GM12878 (cell line): ENCODE results near the gene ADGRF4. TPM values are rescaled to one million over a fixed set of nuclear protein-coding genes. Genes with fewer than 3 reads are reported as not detected.

Source experiments
- ATAC-seq: fragments of 200-7000 bp; cut with Tn5 transposase; 3 replicates; pipeline ENCODE4 v1.9.1; 2020; ENCODE audit warnings: mild to moderate bottlenecking, moderate library complexity
- BruUV-seq: library from RNA; stranded (reverse); fragments of 400-500 nt; replicated peaks from 2 replicates; lab custom pipeline; 2021; lab: Mats Ljungman, UMichigan
- CTCF ChIA-PET: fragments of 300-600 bp; sonication (Branson Sonifier 250); formaldehyde crosslinking; extraction: SDS; loops from one replicate; lab custom pipeline; 2021; ENCODE audit warnings: inconsistent platforms; lab: Yijun Ruan, JAX
- POLR2A ChIA-PET: fragments of 350-600 bp; formaldehyde crosslinking; extraction: SDS; loops from one replicate; lab custom pipeline; 2021; ENCODE audit warnings: inconsistent platforms; lab: Charles Lee
- RAD21 ChIA-PET: fragments of 300-600 bp; sonication (Branson Sonifier 250); formaldehyde crosslinking; loops from one replicate; lab custom pipeline; 2023; ENCODE audit warnings: antibody characterized with exemption; ENCODE audit not compliant: unreplicated experiment; lab: Charles Lee
- SMC1A ChIA-PET: fragments of 300-600 bp; sonication (Branson Sonifier 250); formaldehyde crosslinking; loops from one replicate; lab custom pipeline; 2023; ENCODE audit not compliant: unreplicated experiment, uncharacterized antibody; lab: Charles Lee
- DNase-seq: peaks from one replicate; pipeline ENCODE4 v3.0.0-alpha.2; 2011; ENCODE audit warnings: low read depth, low spot score
- FAIRE-seq: peaks from 3 replicates; lab custom pipeline; 2011; peaks lifted over from hg19 to GRCh38; lab: Jason Lieb, UNC
- H2AFZ ChIP-seq: 2 replicates; pipeline ENCODE4 v1.6.0; 2011; ENCODE audit warnings: low read depth, low read length, control low read depth; ENCODE audit not compliant: control insufficient read depth
- H3K27ac ChIP-seq: 2 replicates; pipeline ENCODE4 v1.5.1; 2011; ENCODE audit warnings: control low read depth; ENCODE audit not compliant: control insufficient read depth, insufficient read depth
- H3K27me3 ChIP-seq, 2 experiments: replicated peaks in 1 of 2; 2 replicates each; pipeline versions ENCODE4 v1.6.0 to v1.6.1; 2011; ENCODE audit warnings: low read length in 1 of 2; ENCODE audit not compliant: control insufficient read depth in 2 of 2, insufficient read depth in 2 of 2
- H3K36me3 ChIP-seq, 2 experiments: 2 replicates each; pipeline ENCODE4 v1.5.1; 2011; ENCODE audit warnings: low read length in 1 of 2; ENCODE audit not compliant: control insufficient read depth in 2 of 2, insufficient read depth in 2 of 2
- H3K4me1 ChIP-seq: 2 replicates; pipeline ENCODE4 v1.6.1; 2011; ENCODE audit warnings: mild to moderate bottlenecking, low read length, moderate library complexity, mixed read lengths; ENCODE audit not compliant: control insufficient read depth, insufficient read depth
- H3K4me2 ChIP-seq: 2 replicates; pipeline ENCODE4 v1.6.0; 2011; ENCODE audit warnings: control low read depth; ENCODE audit not compliant: control insufficient read depth, insufficient read depth
- H3K4me3 ChIP-seq: fragments of 200-600 bp; sonication (generic); 2 replicates; pipeline ENCODE4 v1.5.1; 2016
- H3K79me2 ChIP-seq: 2 replicates; pipeline ENCODE4 v1.6.0; 2011; ENCODE audit warnings: low read length; ENCODE audit not compliant: control insufficient read depth, insufficient read depth
- H3K9ac ChIP-seq: 2 replicates; pipeline ENCODE4 v1.8.0; 2011; ENCODE audit warnings: low read length, control low read depth, mixed read lengths; ENCODE audit not compliant: control insufficient read depth, insufficient read depth
- H3K9me3 ChIP-seq: replicated peaks from 3 replicates; pipeline ENCODE4 v1.5.1; 2011; ENCODE audit warnings: mild to moderate bottlenecking, low read length; ENCODE audit not compliant: control insufficient read depth, insufficient read depth
- H4K20me1 ChIP-seq: 2 replicates; pipeline ENCODE4 v1.6.0; 2011; ENCODE audit not compliant: control insufficient read depth, insufficient read depth
- CEBPZ ChIP-seq: fragments of 150-350 bp; IDR thresholded peaks from 2 replicates; pipeline ENCODE4 v1.6.1; 2016; ENCODE audit warnings: low read depth, low read length
- HDAC2 ChIP-seq: fragments of 200-600 bp; sonication (generic); IDR thresholded peaks from 2 replicates; pipeline ENCODE4 v1.6.1; 2017
- PML ChIP-seq: IDR thresholded peaks from 2 replicates; pipeline ENCODE4 v1.6.1; 2012; ENCODE audit warnings: low read length, inconsistent platforms
- RAD21 ChIP-seq: IDR thresholded peaks from 2 replicates; pipeline ENCODE4 v1.6.1; 2011; ENCODE audit warnings: mild to moderate bottlenecking, low read depth, low read length, moderate library complexity; ENCODE audit not compliant: insufficient read depth
- RB1 ChIP-seq: fragments of 450-650 bp; formaldehyde crosslinking; IDR thresholded peaks from 2 replicates; pipeline ENCODE4 v1.6.1; 2017; ENCODE audit warnings: mild to moderate bottlenecking, borderline replicate concordance
- RBBP5 ChIP-seq: fragments of 200-600 bp; sonication (generic); conservative IDR thresholded peaks from 2 replicates; pipeline ENCODE4 v1.6.1; 2016
- SMAD1 ChIP-seq: fragments of 450-650 bp; IDR thresholded peaks from 2 replicates; pipeline ENCODE4 v1.6.1; 2018; ENCODE audit warnings: mild to moderate bottlenecking, low read depth; ENCODE audit not compliant: partially characterized antibody
- SMAD5 ChIP-seq: IDR thresholded peaks from 2 replicates; pipeline ENCODE4 v1.6.1; 2016; ENCODE audit warnings: antibody characterized with exemption, low read depth
- SMARCA5 ChIP-seq: fragments of 450-650 bp; IDR thresholded peaks from 2 replicates; pipeline ENCODE4 v1.6.1; 2017; ENCODE audit warnings: mild to moderate bottlenecking
- TCF7 ChIP-seq: IDR thresholded peaks from 2 replicates; pipeline ENCODE4 v1.6.1; 2014; ENCODE audit warnings: antibody characterized with exemption, borderline replicate concordance
- ZBED1 ChIP-seq: IDR thresholded peaks from 2 replicates; pipeline ENCODE4 v1.6.1; 2016; ENCODE audit warnings: borderline replicate concordance
- ZNF592 ChIP-seq: fragments of 450-650 bp; IDR thresholded peaks from 2 replicates; pipeline ENCODE4 v1.6.1; 2017; ENCODE audit warnings: mild to moderate bottlenecking, moderate library complexity
- ZNF687 ChIP-seq: fragments of 450-650 bp; IDR thresholded peaks from 2 replicates; pipeline ENCODE4 v1.6.1; 2017; ENCODE audit warnings: mild to moderate bottlenecking, moderate library complexity
- WGBS: methylation state at CpG from one replicate; pipeline ENCODE4 v1.1.6; 2016; ENCODE audit warnings: low lambda C conversion rate; ENCODE audit not compliant: insufficient replicate concordance, insufficient coverage; ENCODE audit errors: missing lambda C conversion rate; 5-methylcytosine and 5-hydroxymethylcytosine counted together
- in situ Hi-C: fragments of 300-500 bp; cut with MboI; formaldehyde crosslinking; loops from 9 replicates; pipeline ENCODE4 v1.14.3; 2018; ENCODE audit warnings: mixed read lengths
- intact Hi-C: fragments of 100-400 bp; cut with micrococcal nuclease; formaldehyde crosslinking; loops from one replicate; pipeline ENCODE4 v1.14.2; 2022; ENCODE audit not compliant: unreplicated experiment
- polyA plus RNA-seq, 11 experiments: library from polyadenylated mRNA; depleted of rRNA in 4 of 11; unstranded in 6 of 11; stranded (reverse) in 5 of 11; fragments of >200 nt; fragmentation: Nextera tagmentation in 4 of 11; fragmentation: Illumina TruSeq in 1 of 11; extraction: Ambion mirVana in 4 of 11; extraction: Trizol in 1 of 11; gene quantifications; 1 replicate in 1 of 11; 2 replicates in 10 of 11; pipeline versions ENCODE4 v1.2.1 to v1.2.3, GENCODE V29; 2011 to 2016; ENCODE audit warnings: inconsistent platforms in 2 of 11, missing spikeins in 2 of 11, low read depth in 1 of 11
- total RNA-seq, 4 experiments: library from RNA; depleted of rRNA in 3 of 4; stranded (reverse); fragments of >200 nt in 3 of 4; fragmentation: Illumina TruSeq in 1 of 4; extraction: Trizol in 1 of 4; gene quantifications; 2 replicates each; pipeline versions ENCODE4 v1.2.1 to v1.2.3, GENCODE V29; 2013 to 2021

ADGRF4 gene
- total and polyA plus RNA-seq, 10 of the 15 experiments (the other 5 are each of a cell fraction or from before 2014, with no cell fraction given): 0.04 to 0.12 (median 0.06) TPM; not detected in 5

GRCh38 chr6:47690214-47690613 is 8.2 kb upstream of the ADGRF4 start:
- no peak overlapping the region for H3K9ac ChIP-seq
- SMC1A ChIA-PET: interaction anchor here (1.0 kb wide), 1 partner anchor 43 kb away, joined by 3 read pairs; no protein-coding TSS in a partner anchor
- no peaks in the 10 kb centered on the region for H3K4me1 ChIP-seq
- no peak overlapping the region for H3K4me3 ChIP-seq
- CTCF ChIA-PET: interaction anchor here (0.7 to 1.2 kb wide), 4 partner anchors 11 to 302 kb away, joined by 3 to 4 read pairs (median 3); no protein-coding TSS in a partner anchor
- RAD21 ChIA-PET: interaction anchor here (1.2 kb wide), 1 partner anchor 44 kb away, joined by 3 read pairs; no protein-coding TSS in a partner anchor
- ATAC-seq: no peak
- no peaks in the 10 kb centered on the region for H4K20me1 ChIP-seq
- H3K4me2 ChIP-seq: no peak overlapping the region
- H2AFZ ChIP-seq: no peak overlapping the region
- BruUV-seq: no TSS peak
- POLR2A ChIA-PET: no interaction called here
- no peak overlapping the region for H3K27ac ChIP-seq
- intact Hi-C loops: no loop called here
- WGBS: 22% methylated on average over 2 of the region's 2 CpGs
- FAIRE-seq: no peak
- in situ Hi-C loops: no loop called here
- no peaks in the 10 kb centered on the region for H3K9me3 ChIP-seq
- no peaks in the 10 kb centered on the region for H3K79me2 ChIP-seq
- H3K27me3 ChIP-seq: no peaks in the 10 kb centered on the region
- DNase-seq: no peak
- no peaks in the 10 kb centered on the region for H3K36me3 ChIP-seq
- TF ChIP-seq PML: no peak
- TF ChIP-seq RBBP5: no peak
- no peak for TF ChIP-seq HDAC2
- no peak for TF ChIP-seq SMARCA5
- no peak for TF ChIP-seq ZBED1
- no peak for TF ChIP-seq RAD21
- no peak for TF ChIP-seq RB1
- no peak for TF ChIP-seq SMAD1
- no peak for TF ChIP-seq TCF7
- TF ChIP-seq CEBPZ: no peak
- no peak for TF ChIP-seq ZNF687
- TF ChIP-seq SMAD5: no peak
- TF ChIP-seq ZNF592: no peak
